ENCODE results near the gene SEC14L2.

SEC14L2 gene

DNA sequence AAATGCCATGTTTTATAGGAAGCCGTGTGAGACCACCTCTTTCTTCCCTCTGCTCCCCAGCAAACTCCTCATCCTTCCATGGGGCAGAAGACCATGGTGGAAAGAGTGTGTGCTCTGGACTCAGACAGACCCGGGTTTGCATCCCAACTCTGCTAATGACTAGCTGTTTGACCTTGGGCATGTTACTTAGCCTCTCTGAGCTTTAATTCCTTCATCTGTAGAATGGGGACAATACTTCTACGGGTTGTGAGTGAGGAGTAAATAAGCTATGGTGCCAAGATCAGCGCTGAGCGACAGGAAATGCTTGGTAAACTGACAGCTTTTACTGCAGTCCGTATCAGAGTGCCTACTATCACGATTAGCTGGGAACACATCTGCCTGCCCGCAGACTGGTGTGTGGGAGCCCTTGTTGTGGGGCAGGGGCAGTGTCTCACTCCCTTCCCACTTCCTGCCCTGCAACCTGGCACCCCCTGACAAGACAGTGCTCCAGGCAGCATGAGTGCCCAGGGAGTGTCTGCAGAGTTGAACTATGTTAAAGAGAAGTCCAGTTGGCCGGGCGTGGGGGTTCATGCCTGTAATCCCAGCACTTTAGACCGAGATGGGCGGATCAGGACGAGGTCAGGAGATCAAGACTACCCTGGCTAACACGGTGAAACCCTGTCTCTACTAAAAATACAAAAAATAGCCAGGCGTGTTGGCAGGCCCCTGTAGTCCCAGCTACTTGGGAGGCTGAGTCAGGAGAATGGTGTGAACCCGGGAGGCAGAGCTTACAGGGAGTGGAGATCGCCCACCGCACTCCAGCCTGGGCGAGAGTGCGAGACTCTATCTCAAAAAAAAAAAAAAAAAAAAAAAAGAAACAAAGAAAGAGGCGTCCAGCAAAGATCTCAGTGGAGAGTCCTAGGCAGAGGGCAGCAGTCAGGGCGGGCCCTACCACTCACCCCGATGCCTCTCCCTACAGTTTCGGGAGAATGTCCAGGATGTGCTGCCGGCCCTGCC, 2.2 kb downstream of the SEC14L2 start:
- CTCF ChIA-PET: interaction anchor here (0.9 to 1.0 kb wide), 3 partner anchors 28 to 136 kb away, joined by 3 to 4 read pairs (median 3); no protein-coding TSS in a partner anchor
- Histone ChIP-seq H3K27ac (ENCODE audit: extremely low read depth, low read depth, low read length) (no peak overlapping the region), H3K4me1 (ENCODE audit: control insufficient read depth, insufficient read depth, low read length) (peaks cover 3% of the 10 kb centered on the region; the same call in 1 of the 2 replicates), H3K4me3 (ENCODE audit: low read depth, low read length) (no peak overlapping the region), H3K9me3 (ENCODE audit: control insufficient read depth, insufficient read depth, low read depth, low read length) (no peaks in the 10 kb centered on the region), H3K36me3 (ENCODE audit: control insufficient read depth in 2 of 2, insufficient read depth in 1 of 2, low read length in 2 of 2) (peaks cover 0 to 12% of the 10 kb centered on the region in 2 experiments; a peak in 2 of 3 replicates)
- POLR2A ChIA-PET: interaction anchor here (0.9 to 4.6 kb wide), 3 partner anchors 10 to 42 kb away, joined by 3 to 86 read pairs (median 14); partner anchors contain the start of genes CCDC157, MTFP1 and SF3A1
- peak; percentile 79; the same call in 1 of the 2 replicates for TF ChIP-seq ZNF768 (tag by site-specific recombination; IDR thresholded peaks at IDR 0.05)
- no peak for TF ChIP-seq ZNF146 (tag by site-specific recombination; IDR thresholded peaks at IDR 0.05)
- TF ChIP-seq ZNF18 (tag by site-specific recombination; IDR thresholded peaks at IDR 0.05): peak; percentile 30; the same call in 1 of the 2 replicates
- TF ChIP-seq ZNF600 (tag by site-specific recombination; IDR thresholded peaks at IDR 0.05): 0 out of 2 replicates have a peak, but pooled peaks have one; percentile 18

DNA sequence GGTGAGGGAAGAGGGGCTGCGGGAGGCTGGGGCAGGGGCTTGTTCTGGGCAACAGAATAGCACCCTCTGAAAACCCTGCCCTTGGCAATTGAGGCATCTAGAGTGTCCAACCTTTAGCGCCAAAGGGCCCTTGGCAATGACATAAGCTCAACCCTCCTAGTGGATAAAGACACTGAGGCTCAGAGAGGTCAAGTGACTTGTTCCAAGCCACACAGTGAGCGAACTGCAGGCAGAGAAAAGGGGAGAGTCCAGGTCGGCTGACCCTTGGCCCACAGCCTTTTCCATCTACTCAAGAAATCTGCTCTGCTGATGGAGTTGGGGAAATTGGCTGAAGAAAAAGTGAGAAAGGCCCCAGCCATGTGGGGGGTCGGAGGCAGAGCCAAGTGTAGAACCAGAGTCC, 2.9 kb downstream of the SEC14L2 start:
- ChIA-PET CTCF (interaction anchor here (1.0 kb wide), 1 partner anchor 82 kb away, joined by 3 read pairs; no protein-coding TSS in a partner anchor), POLR2A (interaction anchor here (0.9 kb wide), 1 partner anchor 9 kb away, joined by 3 read pairs; no protein-coding TSS in a partner anchor)
- TF ChIP-seq ZNF175 (tag by site-specific recombination; IDR thresholded peaks at IDR 0.05) (no peak), ZNF768 (tag by site-specific recombination; IDR thresholded peaks at IDR 0.05) (0 out of 2 replicates have a peak, but pooled peaks have one; percentile 53), ZNF221 (tag by site-specific recombination; IDR thresholded peaks at IDR 0.05; ENCODE audit: borderline replicate concordance) (no peak), ZNF426 (tag by site-specific recombination; IDR thresholded peaks at IDR 0.05) (no peak), ZNF747 (tag by site-specific recombination; IDR thresholded peaks at IDR 0.05) (no peak)
- TF ChIP-seq, protein P1, sequence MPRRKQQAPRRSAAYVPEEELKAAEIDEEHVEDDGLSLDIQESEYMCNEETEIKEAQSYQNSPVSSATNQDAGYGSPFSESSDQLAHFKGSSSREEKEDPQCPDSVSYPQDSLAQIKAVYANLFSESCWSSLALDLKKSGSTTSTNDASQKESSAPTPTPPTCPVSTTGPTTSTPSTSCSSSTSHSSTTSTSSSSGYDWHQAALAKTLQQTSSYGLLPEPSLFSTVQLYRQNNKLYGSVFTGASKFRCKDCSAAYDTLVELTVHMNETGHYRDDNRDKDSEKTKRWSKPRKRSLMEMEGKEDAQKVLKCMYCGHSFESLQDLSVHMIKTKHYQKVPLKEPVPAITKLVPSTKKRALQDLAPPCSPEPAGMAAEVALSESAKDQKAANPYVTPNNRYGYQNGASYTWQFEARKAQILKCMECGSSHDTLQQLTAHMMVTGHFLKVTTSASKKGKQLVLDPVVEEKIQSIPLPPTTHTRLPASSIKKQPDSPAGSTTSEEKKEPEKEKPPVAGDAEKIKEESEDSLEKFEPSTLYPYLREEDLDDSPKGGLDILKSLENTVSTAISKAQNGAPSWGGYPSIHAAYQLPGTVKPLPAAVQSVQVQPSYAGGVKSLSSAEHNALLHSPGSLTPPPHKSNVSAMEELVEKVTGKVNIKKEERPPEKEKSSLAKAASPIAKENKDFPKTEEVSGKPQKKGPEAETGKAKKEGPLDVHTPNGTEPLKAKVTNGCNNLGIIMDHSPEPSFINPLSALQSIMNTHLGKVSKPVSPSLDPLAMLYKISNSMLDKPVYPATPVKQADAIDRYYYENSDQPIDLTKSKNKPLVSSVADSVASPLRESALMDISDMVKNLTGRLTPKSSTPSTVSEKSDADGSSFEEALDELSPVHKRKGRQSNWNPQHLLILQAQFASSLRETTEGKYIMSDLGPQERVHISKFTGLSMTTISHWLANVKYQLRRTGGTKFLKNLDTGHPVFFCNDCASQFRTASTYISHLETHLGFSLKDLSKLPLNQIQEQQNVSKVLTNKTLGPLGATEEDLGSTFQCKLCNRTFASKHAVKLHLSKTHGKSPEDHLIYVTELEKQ (tag by site-specific recombination; IDR thresholded peaks at IDR 0.05; ENCODE audit: borderline replicate concordance): no peak
- Histone ChIP-seq H3K27ac (ENCODE audit: extremely low read depth, low read depth, low read length) (no peak overlapping the region), H3K4me1 (ENCODE audit: control insufficient read depth, insufficient read depth, low read length) (peaks cover 3% of the 10 kb centered on the region; the same call in 1 of the 2 replicates), H3K9me3 (ENCODE audit: control insufficient read depth, insufficient read depth, low read depth, low read length) (no peaks in the 10 kb centered on the region), H3K4me3 (ENCODE audit: low read depth, low read length) (no peak overlapping the region), H3K36me3 (ENCODE audit: control insufficient read depth in 2 of 2, insufficient read depth in 1 of 2, low read length in 2 of 2) (peaks cover 0 to 16% of the 10 kb centered on the region in 2 experiments; a peak in 2 of 3 replicates)

DNA sequence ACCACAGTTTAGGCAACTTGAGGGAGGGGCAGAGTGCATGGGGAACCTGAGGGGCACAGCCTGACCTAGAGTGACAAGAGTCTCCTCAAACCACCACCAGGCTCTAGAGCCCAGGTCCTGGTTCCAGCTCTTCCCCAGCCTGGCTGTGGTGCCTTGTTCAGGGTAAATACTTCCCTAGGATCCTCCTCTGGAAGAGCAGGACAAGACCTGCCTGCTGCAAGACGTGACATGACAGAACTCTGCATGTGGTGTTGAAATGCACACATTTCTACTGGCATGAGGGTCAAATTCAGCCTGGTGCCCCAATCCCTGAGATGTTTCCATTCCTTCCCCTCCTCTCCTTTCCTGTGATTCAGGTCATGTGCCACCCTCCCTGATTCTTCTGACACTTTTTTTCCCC, 3.3 kb downstream of the SEC14L2 start:
- POLR2A ChIA-PET: interaction anchor here (0.6 to 0.9 kb wide), 3 partner anchors 9 to 23 kb away, joined by 3 to 6 read pairs (median 4); no protein-coding TSS in a partner anchor
- CTCF ChIA-PET: interaction anchor here (1.0 kb wide), 1 partner anchor 81 kb away, joined by 3 read pairs; no protein-coding TSS in a partner anchor
- Histone ChIP-seq H3K4me3 (ENCODE audit: low read depth, low read length) (no peak overlapping the region), H3K4me1 (ENCODE audit: control insufficient read depth, insufficient read depth, low read length) (peaks cover 3% of the 10 kb centered on the region; the same call in 1 of the 2 replicates), H3K27ac (ENCODE audit: extremely low read depth, low read depth, low read length) (no peak overlapping the region), H3K36me3 (ENCODE audit: control insufficient read depth in 2 of 2, insufficient read depth in 1 of 2, low read length in 2 of 2) (peaks cover 0 to 16% of the 10 kb centered on the region in 2 experiments; a peak in 2 of 3 replicates), H3K9me3 (ENCODE audit: control insufficient read depth, insufficient read depth, low read depth, low read length) (no peaks in the 10 kb centered on the region)
- TF ChIP-seq ZNF341 (tag by site-specific recombination; IDR thresholded peaks at IDR 0.05; ENCODE audit: low read depth) (0 out of 2 replicates have a peak, but pooled peaks have one; percentile 12), ZBTB7A (tag by site-specific recombination; IDR thresholded peaks at IDR 0.05; ENCODE audit: low read depth) (no peak), ZNF768 (tag by site-specific recombination; IDR thresholded peaks at IDR 0.05) (no peak)

Measured in HEK293 (cell line).